22Rv1 (cell line): Measurements from ENCODE around the gene CTDP1.

Source experiments
- H3K27ac ChIP-seq: fragments of 450-650 bp; 2 replicates; pipeline ENCODE4 v1.5.1; 2017
- CTCF ChIP-seq: fragments of 450-650 bp; IDR thresholded peaks from 2 replicates; pipeline ENCODE4 v1.5.1; 2017; ENCODE audit warnings: mild to moderate bottlenecking
- ZFX ChIP-seq: fragments of 450-650 bp; IDR thresholded peaks from 2 replicates; pipeline ENCODE4 v1.6.1; 2017; ENCODE audit warnings: antibody characterized with exemption, borderline replicate concordance

CTDP1 gene

GRCh38 chr18:79678665-79679551, 695 bp upstream of the CTDP1 start:
- peak overlapping the region; percentile 90 for H3K27ac ChIP-seq
- no peak for TF ChIP-seq CTCF
- 0 out of 2 replicates have a peak, but pooled peaks have one; percentile 73 for TF ChIP-seq ZFX

- H3K27ac ChIP-seq: peak overlapping the region; percentile 90
- TF ChIP-seq CTCF (peak; percentile 34; the same call in 1 of the 2 replicates), ZFX (no peak)
These were observed 687 bp downstream of the CTDP1 start for GRCh38 chr18:79680100-79680879.

- no peak overlapping the region for H3K27ac ChIP-seq
- no peak for TF ChIP-seq ZFX
- no peak for TF ChIP-seq CTCF
These were observed 1.3 kb downstream of the CTDP1 start for GRCh38 chr18:79680891-79681339.

DNA sequence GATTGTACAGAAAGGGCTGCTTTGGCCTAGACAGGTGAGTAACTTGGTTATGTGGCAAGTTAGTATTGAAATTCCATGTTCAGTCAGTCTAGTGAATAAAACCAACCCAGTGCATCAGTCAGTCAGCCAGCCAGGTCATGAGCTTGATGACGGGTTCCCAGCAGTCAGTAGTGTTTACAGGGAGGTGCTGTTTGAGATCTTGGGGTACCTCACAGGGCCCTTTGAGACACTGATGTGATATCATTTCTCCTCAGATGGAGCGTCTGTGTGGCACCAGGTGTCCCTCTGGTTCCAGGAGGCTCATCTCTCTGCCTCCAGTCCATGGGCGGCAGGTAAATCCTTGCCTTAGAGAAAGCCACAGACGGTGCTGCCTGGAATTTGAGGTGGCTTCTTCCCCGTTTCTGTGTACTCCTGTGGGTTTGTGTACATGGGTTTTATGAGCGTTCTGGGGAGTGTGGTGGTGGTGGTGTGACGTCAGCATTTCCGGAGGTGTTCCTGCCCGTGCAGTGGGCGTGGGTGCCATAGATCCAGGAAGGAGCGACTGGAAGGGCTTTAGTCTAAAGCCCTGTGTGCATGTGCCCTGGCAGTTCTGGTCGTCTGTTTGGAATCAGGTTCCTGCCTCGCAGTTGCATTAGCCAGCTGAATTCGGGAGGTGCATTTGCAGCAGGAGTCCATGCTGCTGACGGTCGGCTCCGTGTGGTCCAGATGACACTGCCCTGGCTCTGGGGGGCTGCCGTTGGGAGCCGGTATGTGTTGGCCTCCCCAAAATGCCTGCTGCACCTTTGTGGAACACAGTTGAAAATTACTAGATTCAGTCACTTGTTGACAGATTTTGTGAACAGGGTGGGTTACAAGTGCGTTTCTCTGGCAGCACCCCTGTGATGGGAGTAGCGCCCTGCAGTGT, 2.1 kb downstream of the CTDP1 start:
- TF ChIP-seq ZFX (no peak), CTCF (no peak)
- no peak overlapping the region for H3K27ac ChIP-seq

GRCh38 chr18:79682481-79682880, 2.9 kb downstream of the CTDP1 start:
- H3K27ac ChIP-seq: no peak overlapping the region
- no peak for TF ChIP-seq CTCF
- TF ChIP-seq ZFX: no peak

DNA sequence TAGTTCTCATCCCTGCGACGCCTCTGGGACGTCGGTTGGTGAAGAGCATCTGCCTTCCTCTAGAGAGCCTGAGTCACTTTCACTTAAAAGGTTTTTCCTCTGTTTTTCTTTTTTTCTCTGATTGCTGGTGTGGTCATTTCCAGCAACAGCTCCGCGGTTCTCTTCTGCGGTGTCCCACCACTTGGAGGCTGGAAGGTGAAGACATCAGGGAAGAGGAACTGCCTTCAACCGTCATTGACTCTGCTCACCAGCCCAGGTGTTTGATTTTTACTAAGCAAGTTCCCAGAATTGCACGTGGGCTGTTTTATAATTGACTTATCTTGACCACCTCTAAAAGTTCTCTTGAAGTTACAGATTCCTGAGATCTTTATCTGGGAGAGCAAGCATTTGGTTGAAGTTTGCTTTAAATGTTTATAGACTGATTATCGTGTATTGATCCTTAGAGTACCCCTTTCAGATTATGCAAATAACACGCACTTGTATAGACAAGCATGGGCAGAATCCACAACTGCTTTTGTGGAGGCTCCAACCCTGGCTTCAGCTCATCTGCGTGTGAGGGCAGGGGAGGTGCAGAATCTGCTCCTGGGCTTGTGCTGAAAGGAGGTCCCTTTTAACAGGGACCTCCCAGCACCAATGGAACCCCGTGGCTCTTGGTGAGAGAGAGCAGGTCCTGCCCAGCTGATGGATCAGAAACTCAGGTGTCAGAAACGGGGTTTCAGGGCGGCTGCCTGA, 3.5 kb downstream of the CTDP1 start:
- no peak for TF ChIP-seq ZFX
- TF ChIP-seq CTCF: no peak

More for the DNA sequence above, 3.5 kb downstream of the CTDP1 start:
- H3K27ac ChIP-seq: no peak overlapping the region
